ENCODE results near the gene CRADD.
"Not testable (repeated sequence)": the region's sequence is repeated elsewhere in the genome, so short reads cannot be mapped to it uniquely, and the experiment has no call there.

The CRADD gene

DNA sequence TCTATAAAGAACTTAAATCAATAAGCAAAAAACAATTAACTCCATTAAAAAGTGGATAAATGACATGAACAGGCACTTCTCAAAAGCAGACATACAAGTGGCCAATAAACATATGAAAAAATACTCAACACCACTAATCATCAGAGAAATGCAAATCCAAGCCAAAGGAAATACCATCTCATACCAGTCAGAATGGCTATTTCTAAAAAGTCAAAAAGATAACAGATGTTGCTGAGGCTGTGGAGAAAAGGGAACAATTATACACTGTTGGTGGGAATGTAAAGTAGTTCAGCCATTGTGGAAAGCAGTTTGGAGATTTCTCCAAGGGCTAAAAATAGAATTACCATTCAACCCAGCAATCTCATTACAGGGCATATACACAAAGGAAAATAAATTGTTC lies 236.7 kb downstream of the CRADD start:
- DNase-seq = no peak

DNA sequence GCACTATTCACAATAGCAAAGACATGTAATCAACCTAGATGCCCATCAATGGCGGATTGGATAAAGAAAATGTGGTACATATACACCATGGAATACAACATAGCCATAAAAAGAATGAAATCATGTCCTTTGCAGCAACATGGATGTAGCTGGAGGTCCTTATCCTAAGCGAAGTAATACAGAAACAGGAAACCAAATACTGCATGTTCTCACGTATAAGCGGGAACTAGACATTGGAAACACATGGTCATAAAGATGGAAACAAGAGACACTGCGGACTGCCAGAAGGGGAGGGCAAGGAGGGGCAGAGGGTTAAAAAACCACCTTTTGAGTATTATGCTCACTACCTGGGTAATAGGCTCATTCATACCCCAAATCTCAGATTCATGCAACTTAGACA lies 237.1 kb downstream of the CRADD start:
- DNase-seq = no peak

DNA sequence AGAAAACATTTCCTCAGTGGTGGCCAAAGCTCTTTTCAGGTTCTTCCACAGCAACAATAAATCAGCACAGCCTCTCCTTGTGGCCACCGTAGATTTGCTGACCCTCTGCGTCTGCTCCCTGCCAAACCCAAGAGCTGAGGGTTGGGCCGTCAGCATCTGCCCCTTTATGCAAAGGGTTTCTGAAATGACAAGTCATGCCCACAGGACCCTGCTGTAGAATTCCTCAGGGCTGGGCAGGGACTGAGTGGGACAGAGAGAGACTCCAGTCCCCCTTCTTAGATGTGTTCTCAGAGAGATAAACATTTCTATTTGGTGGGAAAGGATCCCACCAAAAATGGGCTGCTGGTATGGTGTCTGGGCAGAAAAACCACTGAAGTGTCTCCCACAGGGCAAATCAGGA lies 238.2 kb downstream of the CRADD start:
- DNase-seq = no peak

DNA sequence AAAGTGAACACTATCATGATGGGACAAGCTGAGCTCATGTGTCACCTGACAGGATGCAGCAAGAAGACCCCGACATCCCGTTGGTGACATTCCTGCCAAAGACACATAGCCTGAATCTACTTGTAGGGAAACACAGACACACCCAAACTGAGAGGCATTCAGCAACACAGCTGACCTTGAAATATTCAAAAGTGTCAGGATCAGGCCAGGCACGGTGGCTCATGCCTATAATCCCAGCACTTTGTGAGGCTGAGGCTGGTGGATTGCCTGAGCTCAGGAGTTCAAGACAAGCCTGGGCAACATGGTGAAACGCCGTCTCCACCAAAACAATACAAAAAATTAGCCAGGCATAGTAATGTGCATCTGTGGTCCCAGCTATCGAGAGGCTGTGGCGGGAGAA lies 239.2 kb downstream of the CRADD start:
- no peak for DNase-seq

DNA sequence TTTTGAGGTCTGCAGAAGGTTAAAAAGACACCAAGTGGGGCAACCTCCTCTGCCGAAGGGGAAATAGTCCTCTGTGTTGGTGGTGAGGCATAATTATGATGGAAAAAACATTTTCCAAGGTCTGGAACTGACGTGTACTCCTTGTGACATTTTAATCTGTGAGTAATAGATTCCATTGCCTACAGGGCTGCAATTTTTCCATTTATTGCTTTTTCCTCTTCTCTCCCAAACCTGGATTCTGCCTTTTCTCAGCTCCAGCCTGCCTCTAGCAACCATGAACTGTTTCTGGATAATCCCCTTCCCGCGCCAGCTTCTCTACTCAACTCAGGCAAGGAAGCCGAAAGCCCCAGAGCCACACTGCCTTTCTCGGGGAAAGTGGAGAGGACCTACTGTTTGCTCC lies 241.1 kb downstream of the CRADD start:
- no peak for DNase-seq

DNA sequence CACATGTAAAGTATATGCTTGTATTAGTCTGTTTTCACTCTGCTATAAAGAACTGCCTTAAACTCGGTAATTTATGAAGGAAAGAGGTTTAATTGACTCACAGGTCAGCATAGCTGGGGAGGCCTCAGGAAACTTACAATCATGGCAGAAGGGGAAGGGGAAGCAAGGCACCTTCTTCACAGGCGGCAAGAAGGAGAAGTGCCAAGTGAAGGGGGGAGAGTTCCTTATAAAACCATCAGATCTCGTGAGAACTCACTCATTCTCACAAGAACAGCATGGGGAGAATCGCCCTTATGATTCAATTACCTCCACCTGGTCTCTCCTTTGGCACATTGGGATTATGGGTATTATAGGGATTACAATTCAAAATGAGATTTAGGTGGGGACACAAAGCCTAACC lies 241.7 kb downstream of the CRADD start:
- no peak for DNase-seq

DNA sequence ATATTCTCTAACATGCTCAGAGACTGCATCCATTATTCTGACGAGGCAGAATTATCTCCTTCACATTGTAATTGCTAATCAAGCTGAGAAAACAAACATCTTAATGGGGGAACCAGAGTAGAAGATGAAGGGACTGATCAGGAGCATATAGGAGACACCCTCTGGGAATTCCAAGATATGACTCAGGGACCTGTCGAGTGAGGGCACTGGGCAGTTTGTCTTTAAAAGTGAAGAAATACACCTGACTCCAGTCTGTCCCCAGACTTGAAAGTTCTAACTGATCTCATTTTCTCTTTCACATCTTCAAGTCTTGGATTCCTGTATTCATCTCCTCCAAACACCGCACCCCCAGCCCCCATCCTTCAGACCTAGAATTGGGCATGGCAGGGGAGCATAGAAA lies 244.3 kb downstream of the CRADD start:
- no peak for DNase-seq

DNA sequence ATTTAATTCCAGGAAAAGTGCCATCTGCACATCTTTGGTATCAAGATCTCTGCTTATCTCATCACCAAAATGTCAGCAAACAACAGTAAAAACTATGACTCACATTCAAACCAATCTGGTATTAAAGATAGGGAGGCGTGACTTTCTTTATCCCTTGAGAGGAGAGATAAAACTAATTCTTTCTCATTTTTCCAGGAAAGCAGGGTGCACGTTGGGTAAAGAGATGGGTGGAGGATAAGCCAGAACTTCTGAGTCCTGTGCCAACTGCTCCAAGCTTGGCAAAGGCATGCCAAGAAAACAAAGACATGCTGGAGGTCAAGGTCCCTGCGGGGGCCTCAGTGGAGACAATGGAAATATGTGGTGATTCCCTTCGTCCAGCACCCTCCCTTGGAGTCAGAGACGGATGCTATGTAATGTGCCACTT lies 245.4 kb downstream of the CRADD start:
- DNase-seq = no peak

DNA sequence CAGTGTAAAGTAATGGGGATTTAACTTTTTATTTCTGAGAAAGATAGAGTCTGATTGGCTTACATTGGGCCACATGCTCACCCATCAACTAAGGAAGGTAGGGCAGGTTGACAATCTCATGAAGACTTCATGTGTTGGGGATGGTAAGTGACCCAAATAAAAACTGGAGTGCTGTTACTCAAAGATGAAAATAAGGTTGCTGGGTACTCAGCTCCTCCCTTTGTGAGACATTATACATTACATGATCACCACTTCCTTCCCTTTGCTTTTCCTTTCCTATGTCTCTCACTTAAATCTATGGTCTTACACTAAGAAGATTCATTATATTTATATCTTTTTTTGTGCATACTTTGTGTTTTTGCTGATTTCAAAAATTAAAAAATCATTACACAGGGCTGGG lies 247.2 kb downstream of the CRADD start:
- DNase-seq = no peak

DNA sequence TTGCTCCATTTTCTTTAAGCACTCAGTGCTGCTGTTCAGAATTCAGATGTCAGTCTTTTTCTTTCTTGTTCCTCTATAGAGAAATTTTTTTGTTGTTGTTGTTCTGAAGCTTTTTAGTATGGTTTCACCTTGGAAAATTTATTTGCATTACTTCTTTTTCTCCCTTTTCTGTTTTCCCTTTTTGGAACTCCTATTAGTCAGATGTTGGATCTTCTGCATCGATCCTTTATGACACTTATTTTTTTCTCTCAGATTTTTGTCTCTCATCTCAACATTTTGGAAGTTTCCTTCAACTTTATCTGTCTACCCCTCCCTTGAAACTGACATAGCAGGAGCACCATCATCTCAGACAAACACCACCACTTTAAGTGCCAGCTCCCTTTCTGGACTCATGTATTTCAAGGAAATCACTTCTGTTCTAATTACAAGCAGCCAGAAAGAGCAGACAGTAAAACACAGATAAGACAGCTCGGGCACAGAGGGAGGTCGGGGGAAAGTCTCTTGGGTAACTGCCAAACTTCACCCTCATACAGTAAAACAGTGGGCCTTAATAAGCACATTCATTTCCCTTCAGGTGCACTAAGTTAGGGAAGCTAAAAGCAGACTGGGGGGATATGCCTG lies 248.5 kb downstream of the CRADD start:
- DNase-seq = no peak

DNA sequence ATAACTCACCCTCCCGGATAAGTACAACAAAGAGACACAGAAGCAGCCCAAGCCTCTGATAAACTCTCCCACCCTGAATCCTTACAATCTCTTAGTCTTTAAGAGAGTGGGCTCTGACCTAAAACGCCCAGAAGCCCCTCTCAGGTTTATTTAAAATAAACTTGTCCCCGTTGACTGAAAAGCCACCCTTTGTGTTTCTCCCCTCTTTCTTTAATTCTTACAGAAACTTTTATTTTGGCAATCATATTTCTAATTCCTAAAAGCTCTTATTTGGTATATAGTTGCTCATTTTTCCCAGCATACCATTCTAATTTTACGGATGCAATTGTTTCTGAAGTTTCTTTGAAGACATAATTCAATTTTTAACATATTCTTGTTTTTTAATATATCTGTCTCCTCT lies 249.1 kb downstream of the CRADD start:
- no peak for DNase-seq

DNA sequence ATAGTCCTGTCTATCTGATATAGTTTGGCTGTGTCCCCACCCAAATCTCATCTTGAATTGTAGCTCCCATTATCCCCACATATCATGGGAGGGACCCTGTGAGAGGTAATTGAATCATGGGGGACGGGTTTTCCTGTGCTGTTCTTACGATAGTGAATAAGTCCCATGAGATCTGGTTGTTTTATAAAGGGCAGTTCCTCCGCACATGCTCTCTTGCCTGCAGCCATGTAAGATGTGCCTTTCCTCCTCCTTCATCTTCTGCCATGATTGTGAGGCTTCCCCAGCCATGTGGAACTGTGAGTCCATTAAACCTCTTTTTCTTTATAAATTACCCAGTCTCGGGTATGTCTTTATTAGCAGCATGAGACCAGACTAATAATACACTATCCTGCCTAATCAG lies 251.9 kb downstream of the CRADD start:
- not testable (repeated sequence) for DNase-seq

DNA sequence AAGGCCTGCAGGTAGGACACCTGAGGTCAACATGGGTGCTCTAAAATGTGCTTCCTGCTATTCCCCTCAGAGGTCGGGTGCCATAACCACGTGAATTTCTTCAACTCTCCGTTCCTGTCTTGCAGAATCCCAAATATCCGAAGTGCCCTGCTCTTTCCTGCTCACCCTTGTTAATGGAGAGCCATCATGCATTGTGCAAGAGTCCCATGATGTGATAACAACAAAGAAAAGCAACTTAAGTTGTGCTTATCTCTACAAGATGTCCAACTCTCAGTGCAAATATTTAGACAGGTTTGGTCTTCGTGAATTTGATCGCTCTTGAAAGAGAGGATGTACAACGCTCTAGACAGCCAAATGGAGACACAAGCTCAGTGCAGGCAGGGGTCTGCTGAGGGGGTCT lies 260.6 kb downstream of the CRADD start:
- DNase-seq = no peak

DNA sequence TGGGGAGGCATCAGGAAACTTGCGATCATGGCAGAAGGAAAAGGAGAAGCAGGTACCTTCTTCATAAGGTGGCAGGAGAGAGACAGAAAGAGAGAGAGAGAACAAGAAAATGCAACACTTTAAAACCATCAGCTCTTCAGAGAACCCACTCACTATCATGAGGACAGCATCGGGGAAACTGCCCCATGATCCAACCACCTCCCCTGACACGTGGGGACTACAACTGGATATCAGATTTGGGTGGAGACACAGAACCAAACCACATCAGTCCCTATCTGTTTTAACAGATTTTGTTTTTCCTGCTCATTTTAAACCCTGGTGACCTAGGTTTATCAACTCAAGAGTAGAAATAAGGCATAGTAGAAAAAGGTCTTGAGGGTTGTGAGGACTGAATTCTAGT lies 261.1 kb downstream of the CRADD start:
- no peak for DNase-seq

DNA sequence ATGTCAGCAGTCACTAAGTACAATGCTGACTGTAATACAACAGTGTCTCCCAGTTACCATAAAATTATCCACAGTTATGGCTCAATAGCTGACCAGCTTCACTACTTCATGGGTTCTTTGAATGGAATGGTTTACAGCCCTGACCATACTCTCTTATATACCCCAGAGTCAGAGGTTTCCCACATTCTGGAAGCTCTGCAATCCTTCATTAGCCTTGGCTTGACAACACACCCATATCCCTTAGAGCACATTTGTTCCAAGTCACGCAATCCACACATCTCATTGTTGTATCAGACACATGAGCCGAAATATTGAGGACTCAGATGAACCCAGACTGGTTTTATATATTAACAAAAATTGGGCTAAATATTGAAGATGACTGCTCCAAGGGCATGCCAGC lies 261.8 kb downstream of the CRADD start:
- no peak for DNase-seq

DNA sequence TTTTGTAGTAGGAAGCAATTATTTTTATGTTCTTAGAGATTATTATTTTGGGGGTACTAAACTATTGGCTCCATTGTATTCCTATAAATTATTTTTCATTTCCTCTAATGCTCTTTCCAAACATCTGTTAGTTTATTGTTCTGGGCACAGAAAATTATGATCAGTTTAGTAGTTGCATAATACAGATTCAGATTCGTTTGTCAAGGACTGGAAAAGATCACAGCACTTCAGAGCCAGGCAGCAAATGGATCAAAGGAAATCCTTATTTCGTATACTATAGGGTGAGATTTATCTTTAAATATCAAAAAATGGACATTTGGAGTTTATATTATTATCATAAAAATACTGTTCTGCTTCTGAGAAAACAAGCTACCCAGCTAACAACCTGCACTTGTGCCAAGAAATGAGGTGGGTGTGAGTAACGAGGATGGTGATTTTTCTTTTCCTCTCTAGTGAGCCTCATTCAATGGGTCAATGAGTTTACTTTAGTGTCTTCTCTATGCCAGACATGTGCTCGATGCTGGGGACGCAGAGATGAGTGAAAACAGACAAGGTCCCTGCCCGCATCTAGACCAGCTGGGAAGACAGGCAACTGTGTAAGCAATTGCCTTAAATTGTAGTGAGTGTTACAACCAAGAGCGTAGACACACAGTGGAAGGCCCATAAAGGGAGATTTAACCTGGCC lies 262.6 kb downstream of the CRADD start:
- no peak for DNase-seq

DNA sequence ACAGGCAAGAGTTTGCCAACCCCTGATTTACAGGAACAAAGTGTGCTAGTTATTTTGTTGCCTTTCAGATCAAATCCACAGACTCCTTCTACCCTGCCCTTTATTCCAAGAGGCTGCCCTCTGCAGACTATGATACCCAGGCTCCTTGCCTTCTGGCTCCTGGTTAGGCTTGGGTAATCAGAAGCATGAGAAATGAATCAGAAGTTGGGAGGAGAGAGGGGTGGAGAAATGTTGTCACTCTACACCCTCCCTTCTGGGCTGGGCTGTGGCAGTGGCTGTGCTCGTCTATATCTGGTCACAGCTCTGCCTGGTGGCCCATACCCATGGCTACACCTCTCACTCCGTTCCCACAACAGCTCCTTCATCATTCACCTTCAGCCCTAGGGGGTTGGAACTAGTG lies 266.6 kb downstream of the CRADD start:
- DNase-seq = no peak

DNA sequence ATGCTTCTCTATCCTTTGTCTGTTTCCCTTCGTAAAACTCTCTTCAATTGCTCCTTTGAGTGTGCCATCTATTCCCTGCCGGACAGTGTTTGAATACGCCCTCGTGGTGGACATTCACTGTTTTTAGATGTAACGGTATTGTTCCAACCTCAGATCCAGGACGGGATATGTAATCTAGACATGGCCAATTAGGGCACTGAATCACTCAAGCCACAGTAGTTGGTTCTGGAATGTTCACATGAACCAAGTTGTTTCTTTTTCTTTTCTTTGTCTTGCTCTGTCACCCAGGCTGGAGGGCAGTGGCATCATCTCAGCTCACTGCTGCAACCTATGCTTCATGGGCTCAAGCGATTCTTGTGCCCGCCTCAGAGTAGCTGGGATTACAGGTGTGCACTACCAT lies 267.0 kb downstream of the CRADD start:
- no peak for DNase-seq

Measured in activated CD4-positive, alpha-beta T cell treated with anti-CD3 and anti-CD28 coated beads, Interleukin-2, amount 50 U/mL, for 4 hours (primary cell).